Measurements from ENCODE around the gene GAB4.
"Not testable (repeated sequence)": the region's sequence is repeated elsewhere in the genome, so short reads cannot be mapped to it uniquely, and the experiment has no call there.

Gene GAB4

GRCh38 chr22:17007852-17008731 lies at the start of gene GAB4:
GAB4 (minus strand) TSS chr22:17008222; CDS start chr22:17008114, 108 bp downstream.
- DNase-seq = no peak

- no peak for DNase-seq
Observed at GRCh38 chr22:17056807-17057206, 48.8 kb upstream of the GAB4 start.

DNA sequence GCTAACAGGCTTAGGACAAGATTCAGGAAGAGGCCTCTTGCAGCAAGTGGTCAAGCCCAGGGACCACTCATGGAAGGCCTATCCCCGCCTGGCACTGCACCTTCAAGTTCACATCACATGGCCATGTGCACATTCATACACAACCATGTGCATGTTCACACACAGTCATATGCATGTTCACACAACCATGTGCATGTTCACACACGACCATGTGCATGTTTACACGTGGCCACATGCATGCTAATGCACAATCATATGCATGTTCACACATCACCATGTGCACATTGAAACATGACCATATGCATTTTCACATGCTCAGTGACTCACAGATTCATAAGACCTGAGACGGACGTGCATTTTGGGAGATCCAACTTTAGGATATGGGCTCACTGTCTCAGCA lies 48.0 kb upstream of the GAB4 start:
- no peak for DNase-seq

GRCh38 chr22:17047656-17048055 lies 39.6 kb upstream of the GAB4 start:
- no peak for DNase-seq

DNA sequence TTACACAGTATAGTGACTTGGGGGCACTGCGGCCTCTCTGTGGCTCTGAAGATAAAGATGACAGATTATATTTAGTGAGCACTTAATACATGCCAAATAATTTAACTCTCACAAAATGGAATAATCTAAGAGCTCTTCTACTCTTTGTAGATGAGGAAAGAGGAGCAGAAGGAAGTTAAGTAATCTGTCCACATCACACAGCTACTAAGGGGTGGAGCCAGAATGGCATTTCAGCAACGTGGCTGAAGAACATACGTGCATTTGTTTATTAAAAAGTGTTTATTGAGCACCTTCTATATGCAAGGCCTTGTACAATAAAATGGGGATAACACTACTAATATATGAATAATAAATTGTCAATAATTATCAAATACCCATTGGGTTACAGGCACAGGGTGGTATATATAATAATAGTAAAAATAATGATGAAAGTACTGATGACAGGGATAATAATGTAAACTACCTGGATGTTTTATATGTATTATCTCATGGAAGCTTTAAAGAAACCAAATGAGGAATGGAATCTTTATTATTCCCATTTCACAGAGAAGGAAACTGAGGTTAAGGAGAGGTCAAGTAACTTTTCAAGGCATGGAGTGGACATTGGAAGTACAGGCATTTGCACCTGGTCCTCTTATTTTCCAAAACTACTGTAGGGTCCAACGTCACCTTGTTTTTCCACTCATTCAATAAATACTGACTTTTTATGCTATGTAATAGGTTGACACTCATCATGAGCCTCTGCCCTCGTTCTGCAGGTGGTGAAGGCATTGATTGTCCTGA lies 38.7 kb upstream of the GAB4 start:
- no peak for DNase-seq

DNA sequence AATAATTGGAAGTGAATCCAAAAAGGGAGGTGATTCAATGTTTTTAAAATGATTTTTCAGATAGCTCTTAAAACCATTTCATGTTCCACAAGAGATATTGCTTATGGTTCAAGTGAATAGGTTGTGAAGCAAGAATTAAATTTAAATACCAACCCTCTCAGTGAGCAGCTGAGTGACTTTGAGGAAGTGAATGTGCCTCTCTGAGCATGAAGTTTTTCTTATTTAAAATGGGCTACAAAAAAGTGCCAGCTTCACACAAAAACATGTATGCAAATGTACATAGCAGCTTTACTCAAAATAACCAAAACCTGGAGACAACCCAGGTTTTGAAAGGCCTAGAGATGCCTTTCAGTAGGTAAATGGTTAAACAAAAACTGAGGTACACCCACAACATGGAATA lies 35.5 kb upstream of the GAB4 start:
- no peak for DNase-seq

DNA sequence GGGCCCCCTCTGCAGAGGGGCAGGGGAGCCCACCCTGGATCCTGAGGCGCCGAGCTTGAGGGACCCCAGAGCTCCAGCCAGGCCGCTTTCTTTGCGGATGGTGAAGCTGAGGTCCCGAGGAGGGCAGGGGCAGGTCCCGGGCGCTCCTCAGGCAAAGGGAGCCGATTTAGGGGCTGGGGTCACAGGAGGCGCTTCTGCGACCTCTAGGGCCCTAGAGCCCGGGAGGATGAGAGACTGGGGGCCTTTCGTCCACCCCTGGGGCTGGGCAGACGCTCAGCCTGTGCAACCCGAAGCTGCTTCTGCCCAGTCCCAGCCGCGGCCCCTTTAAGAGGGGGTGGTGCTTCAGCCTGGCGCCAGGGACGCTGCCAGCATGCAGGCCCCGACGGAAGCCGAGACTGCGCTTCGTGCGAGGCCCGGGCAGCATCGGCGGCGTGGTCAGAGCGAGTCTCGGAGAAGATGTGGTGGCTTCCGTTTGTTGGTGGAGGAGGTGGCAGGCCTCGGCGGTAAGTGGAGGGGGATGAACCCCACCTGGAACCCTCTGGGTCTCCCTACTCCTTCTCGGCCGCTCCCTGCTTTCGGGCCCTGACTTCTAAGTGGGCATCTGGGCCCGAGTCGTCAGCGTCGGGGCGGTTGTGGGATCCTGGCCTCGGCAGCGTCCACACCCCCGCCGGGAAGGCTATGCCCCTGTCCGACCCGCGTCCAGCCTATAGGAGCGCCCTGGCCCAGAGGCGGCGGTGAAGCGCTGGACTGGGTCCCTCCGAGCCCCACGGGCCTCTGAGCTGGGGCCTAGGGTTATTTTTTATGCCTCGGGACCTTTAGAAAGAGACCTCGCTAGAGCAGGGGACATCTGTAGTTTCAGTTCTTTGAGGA lies 29.1 kb upstream of the GAB4 start:
- not testable (repeated sequence) for DNase-seq

GRCh38 chr22:17035976-17036841 lies 28.2 kb upstream of the GAB4 start:
- DNase-seq = not testable (repeated sequence)

DNA sequence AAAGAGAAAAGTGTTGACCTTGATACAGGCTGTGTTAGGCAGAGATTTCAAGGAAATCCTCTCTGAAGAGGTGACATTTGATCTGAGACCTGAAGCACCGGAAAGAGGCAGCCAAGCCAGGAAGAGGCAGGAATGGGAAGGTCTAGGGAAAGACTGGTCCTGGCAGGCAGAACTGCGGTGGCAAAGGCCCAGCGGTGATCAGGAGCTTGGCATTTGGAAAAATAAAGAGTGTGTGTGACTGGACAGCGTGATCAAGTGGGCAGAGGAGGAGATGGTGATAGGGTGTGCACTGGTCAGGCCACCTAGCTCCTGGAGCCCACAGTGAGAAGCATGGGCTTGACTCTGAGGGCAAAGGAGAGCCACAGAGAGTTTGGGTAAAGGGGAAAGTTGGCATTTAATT lies 27.2 kb upstream of the GAB4 start:
- no peak for DNase-seq

DNA sequence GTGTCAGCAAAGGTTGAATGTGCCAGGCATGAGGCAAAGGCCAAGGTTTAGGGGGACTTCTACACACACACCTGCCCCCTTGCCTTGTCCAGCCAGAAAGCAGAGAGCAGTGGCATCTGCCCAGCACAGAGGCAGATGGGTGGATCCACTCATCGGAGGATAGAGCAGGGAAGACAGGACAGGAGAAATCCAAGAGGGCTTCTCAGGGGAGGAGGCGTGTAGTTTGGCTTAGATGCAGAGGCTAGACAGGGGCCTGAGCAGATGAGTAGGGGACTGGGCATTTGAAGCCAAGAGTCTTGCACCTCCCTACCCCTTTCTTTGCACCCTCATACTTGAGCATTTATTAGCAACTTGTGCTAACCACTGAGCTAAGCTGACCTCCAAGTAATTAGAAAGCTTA lies 26.5 kb upstream of the GAB4 start:
- not testable (repeated sequence) for DNase-seq

DNA sequence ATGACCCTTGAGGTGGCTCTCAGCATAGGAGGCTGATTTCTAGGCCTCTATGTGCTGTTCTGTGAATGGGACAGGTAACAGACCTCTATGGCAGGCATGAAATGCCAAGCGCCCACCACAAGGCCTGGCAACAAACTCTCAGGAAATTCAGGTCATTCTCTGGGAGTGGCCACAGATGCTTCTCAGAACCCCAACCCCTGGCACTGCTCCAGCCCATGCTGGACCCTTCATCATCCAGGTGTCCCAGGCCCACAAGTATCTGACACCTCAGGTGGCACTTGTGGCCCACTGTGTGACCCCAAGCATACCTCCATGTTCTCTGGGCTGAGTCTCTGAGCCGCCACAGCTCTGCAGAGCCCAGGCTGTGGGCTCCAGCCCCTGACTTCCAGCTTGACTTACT lies 24.3 kb upstream of the GAB4 start:
- not testable (repeated sequence) for DNase-seq

DNA sequence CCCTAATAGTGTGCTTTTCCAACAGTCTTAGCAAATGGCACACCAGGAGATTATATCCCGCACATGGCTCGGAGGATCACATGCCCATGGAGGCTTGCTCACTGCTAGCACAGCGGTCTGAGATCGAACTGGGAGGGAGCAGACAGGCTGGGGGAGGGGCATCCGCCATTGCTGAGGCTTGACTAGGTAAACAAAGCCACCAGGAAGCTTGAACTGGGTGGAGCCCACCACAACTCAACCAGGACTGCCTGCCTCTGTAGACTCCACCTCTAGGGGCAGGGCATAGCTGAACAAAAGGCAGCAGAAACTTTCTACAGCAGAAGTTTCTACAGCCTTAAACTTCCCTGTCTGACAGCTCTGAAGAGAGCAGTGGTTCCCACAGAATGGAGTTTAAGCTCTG lies 16.4 kb upstream of the GAB4 start:
- DNase-seq = not testable (repeated sequence)

DNA sequence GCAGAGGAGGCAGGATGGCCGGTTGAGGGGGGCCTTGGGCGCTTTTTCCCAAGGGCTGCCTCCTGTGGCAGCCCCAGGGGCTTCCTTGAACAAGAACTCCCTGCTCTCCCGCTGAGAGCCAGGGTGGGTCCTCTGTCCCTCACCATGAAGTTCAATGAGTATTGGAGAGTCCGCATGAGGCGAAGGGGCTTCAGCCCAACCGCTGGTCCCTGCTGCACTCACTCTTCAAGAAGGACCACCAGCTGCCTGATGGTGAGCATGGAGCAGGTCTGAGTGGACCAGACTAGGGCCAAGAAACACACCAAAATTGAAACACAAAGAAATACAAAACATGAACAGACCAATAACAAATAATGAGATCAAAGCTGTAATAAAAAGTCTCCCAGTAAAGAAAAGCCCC lies 7.5 kb upstream of the GAB4 start:
- not testable (repeated sequence) for DNase-seq

DNA sequence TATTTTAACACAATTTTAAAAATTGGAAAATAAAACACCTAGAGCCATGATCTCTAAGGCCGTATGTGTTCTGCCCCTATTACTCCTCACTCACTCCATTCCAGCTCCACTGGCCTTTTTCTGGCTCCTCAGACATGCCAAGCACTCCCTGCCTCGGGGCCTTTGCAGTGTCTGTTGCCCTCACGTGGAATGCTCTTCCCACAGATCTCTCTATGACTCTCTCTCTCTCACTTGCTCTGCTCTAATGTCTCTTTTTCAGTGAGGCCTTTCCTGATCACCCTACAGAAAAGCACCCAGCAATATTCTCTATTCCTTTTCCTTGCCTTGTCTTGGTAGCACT lies 6.0 kb upstream of the GAB4 start:
- DNase-seq = not testable (repeated sequence)

- DNase-seq = no peak
Observed at GRCh38 chr22:17013396-17014100, 5.5 kb upstream of the GAB4 start.

GRCh38 chr22:17012267-17012666 lies 4.2 kb upstream of the GAB4 start:
- DNase-seq = no peak

- DNase-seq = no peak
Observed at GRCh38 chr22:17009640-17010291, 1.7 kb upstream of the GAB4 start.

GRCh38 chr22:17007257-17007656 lies 765 bp downstream of the GAB4 start:
- DNase-seq = no peak

GRCh38 chr22:16989915-16990314 lies 18.1 kb downstream of the GAB4 start:
- no peak for DNase-seq

DNA sequence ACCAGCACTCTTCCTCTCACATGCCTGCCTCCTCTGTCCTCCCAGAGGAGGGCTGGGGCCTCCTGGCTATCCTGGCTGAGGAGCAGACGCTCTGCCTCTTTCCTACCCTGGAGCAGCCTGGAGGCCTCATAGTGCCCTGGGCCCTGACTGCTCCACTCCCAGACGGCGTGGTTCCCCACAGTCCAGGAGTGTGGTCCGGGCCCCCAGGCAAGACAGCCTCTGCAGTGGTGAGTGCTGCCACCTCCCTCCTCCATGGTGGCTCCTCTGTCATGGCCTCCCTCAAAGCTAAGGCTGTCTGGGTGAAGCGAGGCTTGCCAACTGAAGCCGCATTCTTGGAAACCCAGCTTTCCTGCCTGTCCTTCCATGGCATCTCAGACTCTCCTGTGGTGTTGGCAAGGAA lies 19.8 kb downstream of the GAB4 start:
- no peak for DNase-seq

DNA sequence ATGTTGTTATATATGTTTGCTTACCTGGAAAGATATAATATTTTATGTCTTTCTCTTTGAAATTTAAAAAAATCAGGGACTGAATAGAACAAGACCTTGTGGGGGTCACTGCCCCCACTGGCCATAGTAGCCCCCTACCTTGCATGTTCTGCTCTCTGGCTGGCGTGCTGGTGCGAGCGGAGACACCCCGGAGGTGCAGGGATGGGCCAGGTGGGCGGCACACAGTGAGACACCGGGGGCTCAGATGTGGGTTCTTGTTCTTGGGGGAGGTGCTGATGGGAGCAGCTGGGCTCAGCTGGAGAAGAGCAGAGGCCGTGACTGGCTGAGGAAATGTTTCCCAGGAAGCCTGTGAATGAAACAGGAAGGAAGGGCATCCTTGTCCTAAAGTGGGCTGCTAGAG lies 20.2 kb downstream of the GAB4 start:
- no peak for DNase-seq
